RWPE2 (cell line): ENCODE data around the gene MSX1.

Experiments
- ATAC-seq: fragments of 200-7000 bp; cut with Tn5 transposase; 3 replicates; pipeline ENCODE4 v1.9.1; 2021; ENCODE audit warnings: low read depth
- DNase-seq: peaks from one replicate; pipeline ENCODE4 v3.0.0-alpha.2; 2020; ENCODE audit warnings: low spot score
- H3K27ac ChIP-seq: fragments of 450-650 bp; 2 replicates; pipeline ENCODE4 v1.5.1; 2017; ENCODE audit warnings: mild to moderate bottlenecking; ENCODE audit not compliant: poor library complexity, severe bottlenecking
- H3K27me3 ChIP-seq: fragments of 250-450 bp; sonication (Bioruptor Pico); 2 replicates; pipeline ENCODE4 v1.5.1; 2021; ENCODE audit warnings: mild to moderate bottlenecking, moderate library complexity; ENCODE audit not compliant: insufficient read depth, poor library complexity, severe bottlenecking
- H3K36me3 ChIP-seq: fragments of 250-450 bp; sonication (Bioruptor Pico); 2 replicates; pipeline ENCODE4 v1.5.1; 2020; ENCODE audit warnings: low read depth, mild to moderate bottlenecking, moderate library complexity
- H3K4me1 ChIP-seq: fragments of 250-450 bp; sonication (Bioruptor Pico); 2 replicates; pipeline ENCODE4 v1.5.1; 2021; ENCODE audit warnings: mild to moderate bottlenecking, moderate library complexity; ENCODE audit not compliant: insufficient read depth, poor library complexity, severe bottlenecking
- H3K4me3 ChIP-seq: fragments of 250-450 bp; sonication (Bioruptor Pico); 2 replicates; pipeline ENCODE4 v1.5.1; 2021; ENCODE audit warnings: mild to moderate bottlenecking, moderate library complexity; ENCODE audit not compliant: severe bottlenecking
- H3K9me3 ChIP-seq: fragments of 250-450 bp; sonication (Bioruptor Pico); 2 replicates; pipeline ENCODE4 v1.5.1; 2021; ENCODE audit warnings: mild to moderate bottlenecking, moderate library complexity; ENCODE audit not compliant: severe bottlenecking
- CTCF ChIP-seq: fragments of 450-650 bp; IDR thresholded peaks from one replicate; pipeline ENCODE4 v1.5.1; 2017; ENCODE audit warnings: mild to moderate bottlenecking, moderate library complexity; ENCODE audit not compliant: poor library complexity, severe bottlenecking

MSX1 gene

GRCh38 chr4:4872314-4872903 is 12.9 kb downstream of the MSX1 start:
- no peak overlapping the region for H3K27ac ChIP-seq
- H3K36me3 ChIP-seq: no peaks in the 10 kb centered on the region
- DNase-seq: no peak
- TF ChIP-seq CTCF: no peak
- H3K27me3 ChIP-seq: peaks cover 82% of the 10 kb centered on the region
- no peaks in the 10 kb centered on the region for H3K9me3 ChIP-seq
- no peak for ATAC-seq
- H3K4me3 ChIP-seq: no peak overlapping the region
- no peaks in the 10 kb centered on the region for H3K4me1 ChIP-seq

GRCh38 chr4:4873203-4873602 is 13.7 kb downstream of the MSX1 start:
- H3K27ac ChIP-seq: no peak overlapping the region
- TF ChIP-seq CTCF: no peak
- ATAC-seq: no peak
- no peaks in the 10 kb centered on the region for H3K9me3 ChIP-seq
- H3K36me3 ChIP-seq: no peaks in the 10 kb centered on the region
- peaks cover 74% of the 10 kb centered on the region for H3K27me3 ChIP-seq
- no peaks in the 10 kb centered on the region for H3K4me1 ChIP-seq
- no peak for DNase-seq
- no peak overlapping the region for H3K4me3 ChIP-seq

GRCh38 chr4:4874254-4874653 is 14.8 kb downstream of the MSX1 start:
- TF ChIP-seq CTCF: no peak
- H3K4me1 ChIP-seq: no peaks in the 10 kb centered on the region
- no peak for DNase-seq
- no peak overlapping the region for H3K4me3 ChIP-seq
- no peaks in the 10 kb centered on the region for H3K36me3 ChIP-seq
- no peaks in the 10 kb centered on the region for H3K9me3 ChIP-seq
- H3K27ac ChIP-seq: no peak overlapping the region
- ATAC-seq: no peak
- H3K27me3 ChIP-seq: peaks cover 64% of the 10 kb centered on the region

- DNase-seq (no peak), ATAC-seq (no peak)
- Histone ChIP-seq H3K27ac (no peak overlapping the region), H3K4me3 (no peak overlapping the region), H3K9me3 (no peaks in the 10 kb centered on the region), H3K27me3 (peaks cover 63% of the 10 kb centered on the region), H3K36me3 (no peaks in the 10 kb centered on the region), H3K4me1 (no peaks in the 10 kb centered on the region)
- TF ChIP-seq CTCF: no peak
Measured at GRCh38 chr4:4875147-4875546, 15.7 kb downstream of the MSX1 start.

- no peak for ATAC-seq
- DNase-seq: no peak
- H3K27me3 ChIP-seq: peaks cover 59% of the 10 kb centered on the region
- no peak overlapping the region for H3K27ac ChIP-seq
- H3K4me1 ChIP-seq: no peaks in the 10 kb centered on the region
- TF ChIP-seq CTCF: no peak
- no peak overlapping the region for H3K4me3 ChIP-seq
- no peaks in the 10 kb centered on the region for H3K36me3 ChIP-seq
- no peaks in the 10 kb centered on the region for H3K9me3 ChIP-seq
Measured at GRCh38 chr4:4875611-4876010, 16.1 kb downstream of the MSX1 start.
